WTC11 (cell line): ENCODE results near the gene GPR17. TPM values are rescaled to one million over a fixed set of nuclear protein-coding genes. Genes with fewer than 3 reads are reported as not detected.

ENCODE experiments used
- ATAC-seq: fragments of 200-7000 bp; cut with Tn5 transposase; 2 replicates; pipeline ENCODE4 v1.10.0; 2021; ENCODE audit warnings: mild to moderate bottlenecking, moderate library complexity
- CTCF ChIA-PET: fragments of 300-600 bp; sonication (Branson Sonifier 250); formaldehyde crosslinking; loops from one replicate; lab custom pipeline; 2021; ENCODE audit warnings: antibody characterized with exemption; lab: Charles Lee
- POLR2A ChIA-PET: fragments of 350-600 bp; sonication (Branson Sonifier 250); formaldehyde crosslinking; loops from one replicate; lab custom pipeline; 2021; ENCODE audit warnings: antibody characterized with exemption; lab: Charles Lee
- DNase-seq: peaks from one replicate; pipeline ENCODE4 v3.0.0; 2021; ENCODE audit warnings: low spot score
- H3K27ac Mint-ChIP-seq: 2 replicates; pipeline ENCODE4 v1.8.0; 2021; ENCODE audit warnings: mixed read lengths
- H3K27me3 Mint-ChIP-seq: 2 replicates; pipeline ENCODE4 v1.8.0; 2021; ENCODE audit warnings: low read depth, mild to moderate bottlenecking, moderate library complexity, mixed read lengths
- H3K36me3 Mint-ChIP-seq: 2 replicates; pipeline ENCODE4 v1.8.0; 2021; ENCODE audit warnings: mixed read lengths
- H3K4me1 Mint-ChIP-seq: 2 replicates; pipeline ENCODE4 v1.8.0; 2022; ENCODE audit warnings: mixed read lengths
- H3K4me3 Mint-ChIP-seq: 2 replicates; pipeline ENCODE4 v1.8.0; 2021; ENCODE audit warnings: mild to moderate bottlenecking, moderate library complexity, mixed read lengths
- H3K9me3 Mint-ChIP-seq: 2 replicates; pipeline ENCODE4 v1.8.0; 2021; ENCODE audit warnings: mixed read lengths
- HMGA2 ChIP-seq: fragments of 250-450 bp; sonication (Bioruptor Pico); IDR thresholded peaks from 2 replicates; pipeline ENCODE4 v1.4.0; 2021; ENCODE audit warnings: mild to moderate bottlenecking, moderate library complexity
- NFE2L1 ChIP-seq: sonication (generic); formaldehyde crosslinking; IDR thresholded peaks from 2 replicates; pipeline ENCODE4 v1.8.1; 2023; ENCODE audit warnings: missing genetic modification reagents
- NR2C2 ChIP-seq: sonication (generic); formaldehyde crosslinking; IDR thresholded peaks from 2 replicates; pipeline ENCODE4 v1.8.0; 2022; ENCODE audit warnings: mild to moderate bottlenecking, missing genetic modification reagents
- PRDM15 ChIP-seq: sonication (generic); formaldehyde crosslinking; IDR thresholded peaks from 2 replicates; pipeline ENCODE4 v1.8.0; 2022; ENCODE audit warnings: missing genetic modification reagents
- PRRX2 ChIP-seq: fragments of 250-450 bp; sonication (Bioruptor Pico); IDR thresholded peaks from 2 replicates; pipeline ENCODE4 v1.8.0; 2021; ENCODE audit warnings: mild to moderate bottlenecking
- USF1 ChIP-seq: sonication (generic); formaldehyde crosslinking; IDR thresholded peaks from 2 replicates; pipeline ENCODE4 v1.8.0; 2022; ENCODE audit warnings: mild to moderate bottlenecking, missing genetic modification reagents
- ZBTB21 ChIP-seq: sonication (generic); formaldehyde crosslinking; IDR thresholded peaks from 2 replicates; pipeline ENCODE4 v1.8.1; 2023; ENCODE audit warnings: mild to moderate bottlenecking, missing genetic modification reagents, borderline replicate concordance
- ZNF317 ChIP-seq: sonication (generic); formaldehyde crosslinking; IDR thresholded peaks from 2 replicates; pipeline ENCODE4 v1.8.1; 2023; ENCODE audit warnings: low read depth, mild to moderate bottlenecking, moderate library complexity, missing genetic modification reagents, borderline replicate concordance
- ZNF512 ChIP-seq: sonication (generic); formaldehyde crosslinking; IDR thresholded peaks from 2 replicates; pipeline ENCODE4 v1.8.1; 2022; ENCODE audit warnings: missing genetic modification reagents, borderline replicate concordance
- total RNA-seq: library from RNA; stranded (reverse); gene quantifications from 3 replicates; pipeline ENCODE4 v1.2.3, GENCODE V29; 2021
- TF ChIP-seq, protein P1 (sequence below): sonication (generic); formaldehyde crosslinking; IDR thresholded peaks from 2 replicates; pipeline ENCODE4 v1.8.1; 2023; ENCODE audit warnings: mild to moderate bottlenecking, missing genetic modification reagents, moderate library complexity
- TF ChIP-seq, protein P2 (sequence below): sonication (generic); formaldehyde crosslinking; IDR thresholded peaks from 2 replicates; pipeline ENCODE4 v1.8.0; 2023; ENCODE audit warnings: missing genetic modification reagents

GPR17 gene
- total RNA-seq, 1 experiment from 2014 or later: not detected

GRCh38 chr2:127641133-127641532 is 4.8 kb upstream of the GPR17 start (continued):
- TF ChIP-seq PRDM15 (CRISPR knock-in tag) (no peak), NR2C2 (no peak), ZNF512 (CRISPR knock-in tag) (no peak), ZBTB21 (CRISPR knock-in tag) (no peak), PRRX2 (CRISPR knock-in tag) (no peak), HMGA2 (CRISPR knock-in tag) (no peak), NFE2L1 (CRISPR knock-in tag) (no peak)
- TF ChIP-seq, protein P1, sequence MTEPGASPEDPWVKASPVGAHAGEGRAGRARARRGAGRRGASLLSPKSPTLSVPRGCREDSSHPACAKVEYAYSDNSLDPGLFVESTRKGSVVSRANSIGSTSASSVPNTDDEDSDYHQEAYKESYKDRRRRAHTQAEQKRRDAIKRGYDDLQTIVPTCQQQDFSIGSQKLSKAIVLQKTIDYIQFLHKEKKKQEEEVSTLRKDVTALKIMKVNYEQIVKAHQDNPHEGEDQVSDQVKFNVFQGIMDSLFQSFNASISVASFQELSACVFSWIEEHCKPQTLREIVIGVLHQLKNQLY (CRISPR knock-in tag): no peak
- TF ChIP-seq, protein P2, sequence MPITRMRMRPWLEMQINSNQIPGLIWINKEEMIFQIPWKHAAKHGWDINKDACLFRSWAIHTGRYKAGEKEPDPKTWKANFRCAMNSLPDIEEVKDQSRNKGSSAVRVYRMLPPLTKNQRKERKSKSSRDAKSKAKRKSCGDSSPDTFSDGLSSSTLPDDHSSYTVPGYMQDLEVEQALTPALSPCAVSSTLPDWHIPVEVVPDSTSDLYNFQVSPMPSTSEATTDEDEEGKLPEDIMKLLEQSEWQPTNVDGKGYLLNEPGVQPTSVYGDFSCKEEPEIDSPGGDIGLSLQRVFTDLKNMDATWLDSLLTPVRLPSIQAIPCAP (CRISPR knock-in tag): no peak

DNA sequence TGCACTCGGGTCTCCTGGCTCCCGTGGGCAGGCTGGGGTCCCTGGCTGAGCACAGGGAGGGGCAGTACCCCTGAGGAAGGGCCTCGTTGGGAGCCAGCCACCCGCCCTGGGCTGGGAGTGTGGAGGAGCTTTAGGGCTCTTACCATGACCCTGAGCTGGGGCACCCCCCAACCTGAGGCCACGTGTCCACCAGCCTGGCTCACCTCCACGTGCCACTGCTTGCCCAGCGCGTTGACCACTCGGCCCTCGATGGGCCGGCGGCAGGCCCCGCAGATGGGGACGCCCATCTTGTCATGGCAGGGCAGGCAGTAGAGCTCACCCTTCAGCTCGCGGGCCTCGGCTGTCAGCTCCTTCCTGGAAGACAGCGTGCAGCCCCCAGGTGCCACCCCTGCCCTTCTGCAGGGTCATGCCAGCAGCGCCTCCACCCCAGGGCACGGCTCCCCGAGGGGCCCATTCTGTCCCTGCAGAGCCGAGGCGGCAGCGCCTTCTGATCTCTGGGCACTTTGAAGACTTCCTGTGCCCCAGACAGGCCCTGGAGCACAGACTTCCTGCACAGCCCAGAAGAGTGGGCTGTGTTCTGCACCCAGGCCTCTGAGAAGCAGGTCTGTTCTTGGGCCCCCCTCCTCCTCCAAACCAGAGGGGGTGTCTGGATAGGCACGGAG is 4.0 kb upstream of the GPR17 start:
- POLR2A ChIA-PET: no interaction called here

More for the DNA sequence above, 4.0 kb upstream of the GPR17 start:
- TF ChIP-seq ZNF512 (CRISPR knock-in tag) (no peak), USF1 (CRISPR knock-in tag) (no peak), ZNF317 (no peak)
- Mint-ChIP-seq H3K4me3 (no peak overlapping the region), H3K9me3 (no peaks in the 10 kb centered on the region), H3K4me1 (peaks cover 11% of the 10 kb centered on the region), H3K36me3 (no peaks in the 10 kb centered on the region), H3K27me3 (no peaks in the 10 kb centered on the region), H3K27ac (no peak overlapping the region)
- DNase-seq (no peak), ATAC-seq (no peak)
- CTCF ChIA-PET: interaction anchor here (1.0 to 6.3 kb wide), 2 partner anchors 10 to 51 kb away, joined by 3 to 70 read pairs; no protein-coding TSS in a partner anchor
